T-helper 2 cell treated with Interferon-gamma antibody and Interleukin-4, amounts not matched to agents 5 μg/mL and 100 μg/mL, for 36 hours (primary cell): ENCODE measurements around the gene XIST.
"Not testable (repeated sequence)": the region's sequence is repeated elsewhere in the genome, so short reads cannot be mapped to it uniquely, and the experiment has no call there.

Experiments used
- DNase-seq: peaks from one replicate; pipeline ENCODE4 v3.0.0; 2021; ENCODE audit warnings: low spot score
- H3K27ac Mint-ChIP-seq: one replicate; pipeline ENCODE4 v1.8.0; 2021; ENCODE audit warnings: mild to moderate bottlenecking, mixed read lengths
- H3K27me3 Mint-ChIP-seq: one replicate; pipeline ENCODE4 v1.8.0; 2021; ENCODE audit warnings: low read depth, mixed read lengths
- H3K36me3 Mint-ChIP-seq: one replicate; pipeline ENCODE4 v1.8.0; 2021; ENCODE audit warnings: low read depth, mixed read lengths
- H3K4me1 Mint-ChIP-seq: one replicate; pipeline ENCODE4 v1.8.0; 2021; ENCODE audit warnings: low read depth, mixed read lengths
- H3K4me3 Mint-ChIP-seq: one replicate; pipeline ENCODE4 v1.8.0; 2022; ENCODE audit warnings: mild to moderate bottlenecking, moderate library complexity, mixed read lengths
- H3K9me3 Mint-ChIP-seq: one replicate; pipeline ENCODE4 v1.8.0; 2021; ENCODE audit warnings: mixed read lengths

Gene XIST

GRCh38 chrX:73830489-73831414, 21.8 kb downstream of the XIST start:
- no peak overlapping the region for H3K4me3 Mint-ChIP-seq
- no peaks in the 10 kb centered on the region for H3K36me3 Mint-ChIP-seq
- no peaks in the 10 kb centered on the region for H3K4me1 Mint-ChIP-seq
- peaks cover 2% of the 10 kb centered on the region for H3K27me3 Mint-ChIP-seq
- no peak for DNase-seq
- H3K9me3 Mint-ChIP-seq, result no peaks in the 10 kb centered on the region
- no peak overlapping the region for H3K27ac Mint-ChIP-seq

GRCh38 chrX:73829890-73830466, 22.5 kb downstream of the XIST start:
- H3K4me1 Mint-ChIP-seq, result no peaks in the 10 kb centered on the region
- H3K4me3 Mint-ChIP-seq, result no peak overlapping the region
- H3K9me3 Mint-ChIP-seq, result no peaks in the 10 kb centered on the region
- H3K27ac Mint-ChIP-seq, result no peak overlapping the region
- DNase-seq, result no peak
- no peaks in the 10 kb centered on the region for H3K36me3 Mint-ChIP-seq
- peaks cover 2% of the 10 kb centered on the region for H3K27me3 Mint-ChIP-seq

- DNase-seq, result no peak
- Mint-ChIP-seq H3K9me3 (no peaks in the 10 kb centered on the region), H3K27me3 (peaks cover 2% of the 10 kb centered on the region), H3K36me3 (no peaks in the 10 kb centered on the region), H3K4me3 (no peak overlapping the region), H3K27ac (no peak overlapping the region), H3K4me1 (no peaks in the 10 kb centered on the region)
Measured at GRCh38 chrX:73828080-73828720, 24.3 kb downstream of the XIST start.

- no peak overlapping the region for H3K27ac Mint-ChIP-seq
- H3K36me3 Mint-ChIP-seq, result no peaks in the 10 kb centered on the region
Measured at GRCh38 chrX:73827406-73827805, 25.1 kb downstream of the XIST start.

GRCh38 chrX:73826996-73827395, 25.5 kb downstream of the XIST start:
- DNase-seq, result no peak

More at GRCh38 chrX:73827406-73827805, 25.1 kb downstream of the XIST start:
- Mint-ChIP-seq H3K4me3 (no peak overlapping the region), H3K27me3 (peaks cover 2% of the 10 kb centered on the region), H3K9me3 (no peaks in the 10 kb centered on the region), H3K4me1 (no peaks in the 10 kb centered on the region)
- DNase-seq, result no peak

GRCh38 chrX:73825569-73825968, 26.9 kb downstream of the XIST start:
- Mint-ChIP-seq H3K4me1 (no peaks in the 10 kb centered on the region), H3K4me3 (no peak overlapping the region), H3K27me3 (peaks cover 2% of the 10 kb centered on the region), H3K27ac (no peak overlapping the region), H3K9me3 (no peaks in the 10 kb centered on the region), H3K36me3 (no peaks in the 10 kb centered on the region)
- DNase-seq, result no peak

More at GRCh38 chrX:73826996-73827395, 25.5 kb downstream of the XIST start:
- no peak overlapping the region for H3K27ac Mint-ChIP-seq
- H3K4me3 Mint-ChIP-seq, result no peak overlapping the region
- no peaks in the 10 kb centered on the region for H3K4me1 Mint-ChIP-seq
- no peaks in the 10 kb centered on the region for H3K36me3 Mint-ChIP-seq
- peaks cover 2% of the 10 kb centered on the region for H3K27me3 Mint-ChIP-seq
- H3K9me3 Mint-ChIP-seq, result no peaks in the 10 kb centered on the region

GRCh38 chrX:73823473-73824004, 29.0 kb downstream of the XIST start:
- Mint-ChIP-seq H3K27me3 (no peaks in the 10 kb centered on the region), H3K4me3 (no peak overlapping the region), H3K9me3 (no peaks in the 10 kb centered on the region), H3K36me3 (no peaks in the 10 kb centered on the region), H3K4me1 (no peaks in the 10 kb centered on the region), H3K27ac (no peak overlapping the region)
- DNase-seq, result no peak

- Mint-ChIP-seq H3K4me1 (no peaks in the 10 kb centered on the region), H3K27me3 (no peaks in the 10 kb centered on the region), H3K4me3 (no peak overlapping the region), H3K27ac (no peak overlapping the region), H3K36me3 (no peaks in the 10 kb centered on the region), H3K9me3 (no peaks in the 10 kb centered on the region)
- no peak for DNase-seq
Measured at GRCh38 chrX:73822775-73823174, 29.7 kb downstream of the XIST start.

GRCh38 chrX:73821921-73822559, 30.5 kb downstream of the XIST start:
- Mint-ChIP-seq H3K9me3 (no peaks in the 10 kb centered on the region), H3K4me3 (no peak overlapping the region), H3K27me3 (no peaks in the 10 kb centered on the region), H3K27ac (no peak overlapping the region), H3K4me1 (no peaks in the 10 kb centered on the region), H3K36me3 (no peaks in the 10 kb centered on the region)
- no peak for DNase-seq

GRCh38 chrX:73819864-73820558, 32.5 kb downstream of the XIST start:
- H3K9me3 Mint-ChIP-seq, H3K4me1 Mint-ChIP-seq, H3K27ac Mint-ChIP-seq, H3K4me3 Mint-ChIP-seq, H3K27me3 Mint-ChIP-seq, DNase-seq, H3K36me3 Mint-ChIP-seq: not testable (repeated sequence)

GRCh38 chrX:73818200-73819116, 34.1 kb downstream of the XIST start:
- Mint-ChIP-seq H3K27ac (no peak overlapping the region), H3K9me3 (no peaks in the 10 kb centered on the region), H3K4me3 (no peak overlapping the region), H3K36me3 (no peaks in the 10 kb centered on the region), H3K4me1 (no peaks in the 10 kb centered on the region), H3K27me3 (no peaks in the 10 kb centered on the region)
- DNase-seq, result no peak

GRCh38 chrX:73817393-73818199, 34.9 kb downstream of the XIST start:
- no peaks in the 10 kb centered on the region for H3K27me3 Mint-ChIP-seq
- H3K4me3 Mint-ChIP-seq, result no peak overlapping the region
- no peak for DNase-seq
- H3K27ac Mint-ChIP-seq, result no peak overlapping the region
- H3K9me3 Mint-ChIP-seq, result no peaks in the 10 kb centered on the region
- no peaks in the 10 kb centered on the region for H3K4me1 Mint-ChIP-seq
- H3K36me3 Mint-ChIP-seq, result no peaks in the 10 kb centered on the region
